GM20000 (cell line): ENCODE data around the gene SCAF4.

ENCODE experiments used
- DNase-seq: peaks from one replicate; pipeline ENCODE4 v3.0.0; 2012; ENCODE audit warnings: low spot score
- CTCF ChIP-seq: IDR thresholded peaks from 2 replicates; pipeline ENCODE4 v1.5.1; 2012; ENCODE audit warnings: mild to moderate bottlenecking, control low read depth; ENCODE audit errors: extremely low read depth, missing control alignments

Gene SCAF4, protein sequence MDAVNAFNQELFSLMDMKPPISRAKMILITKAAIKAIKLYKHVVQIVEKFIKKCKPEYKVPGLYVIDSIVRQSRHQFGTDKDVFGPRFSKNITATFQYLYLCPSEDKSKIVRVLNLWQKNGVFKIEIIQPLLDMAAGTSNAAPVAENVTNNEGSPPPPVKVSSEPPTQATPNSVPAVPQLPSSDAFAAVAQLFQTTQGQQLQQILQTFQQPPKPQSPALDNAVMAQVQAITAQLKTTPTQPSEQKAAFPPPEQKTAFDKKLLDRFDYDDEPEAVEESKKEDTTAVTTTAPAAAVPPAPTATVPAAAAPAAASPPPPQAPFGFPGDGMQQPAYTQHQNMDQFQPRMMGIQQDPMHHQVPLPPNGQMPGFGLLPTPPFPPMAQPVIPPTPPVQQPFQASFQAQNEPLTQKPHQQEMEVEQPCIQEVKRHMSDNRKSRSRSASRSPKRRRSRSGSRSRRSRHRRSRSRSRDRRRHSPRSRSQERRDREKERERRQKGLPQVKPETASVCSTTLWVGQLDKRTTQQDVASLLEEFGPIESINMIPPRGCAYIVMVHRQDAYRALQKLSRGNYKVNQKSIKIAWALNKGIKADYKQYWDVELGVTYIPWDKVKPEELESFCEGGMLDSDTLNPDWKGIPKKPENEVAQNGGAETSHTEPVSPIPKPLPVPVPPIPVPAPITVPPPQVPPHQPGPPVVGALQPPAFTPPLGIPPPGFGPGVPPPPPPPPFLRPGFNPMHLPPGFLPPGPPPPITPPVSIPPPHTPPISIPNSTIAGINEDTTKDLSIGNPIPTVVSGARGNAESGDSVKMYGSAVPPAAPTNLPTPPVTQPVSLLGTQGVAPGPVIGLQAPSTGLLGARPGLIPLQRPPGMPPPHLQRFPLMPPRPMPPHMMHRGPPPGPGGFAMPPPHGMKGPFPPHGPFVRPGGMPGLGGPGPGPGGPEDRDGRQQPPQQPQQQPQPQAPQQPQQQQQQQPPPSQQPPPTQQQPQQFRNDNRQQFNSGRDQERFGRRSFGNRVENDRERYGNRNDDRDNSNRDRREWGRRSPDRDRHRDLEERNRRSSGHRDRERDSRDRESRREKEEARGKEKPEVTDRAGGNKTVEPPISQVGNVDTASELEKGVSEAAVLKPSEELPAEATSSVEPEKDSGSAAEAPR

GRCh38 chr21:31731857-31732596 is at the start of gene SCAF4:
Gene SCAF4, minus strand, starts transcription at chr21:31732118. Its CDS starts 426 bp downstream, at chr21:31731692.
- no peak for TF ChIP-seq CTCF
- DNase-seq = peak; percentile 98

DNA sequence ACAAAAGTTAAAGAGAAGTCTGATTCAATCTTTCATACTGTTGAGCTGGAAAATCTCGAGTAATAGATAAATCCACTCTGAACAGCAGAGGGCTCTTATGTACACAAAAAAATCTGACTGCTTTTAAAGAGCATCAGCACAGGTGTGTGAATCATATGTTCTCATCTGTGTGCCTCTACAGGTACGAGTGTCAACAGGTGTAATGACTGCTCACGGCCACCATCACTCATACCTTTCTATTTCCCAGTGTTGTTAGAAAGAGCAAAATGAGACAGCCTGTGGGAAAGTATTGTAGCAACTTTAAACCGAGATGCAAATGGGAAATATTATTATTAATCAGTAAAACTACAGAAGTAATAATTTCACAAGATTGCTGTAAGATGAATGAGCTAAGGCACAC is 49.0 kb upstream of the SCAF4 start:
- no peak for TF ChIP-seq CTCF
- no peak for DNase-seq

GRCh38 chr21:31778546-31778945 is 46.6 kb upstream of the SCAF4 start:
- no peak for TF ChIP-seq CTCF
- no peak for DNase-seq

- no peak for DNase-seq
- no peak for TF ChIP-seq CTCF
Measured at GRCh38 chr21:31777857-31778256, 45.9 kb upstream of the SCAF4 start.

GRCh38 chr21:31774031-31774430 is 42.1 kb upstream of the SCAF4 start:
- no peak for DNase-seq
- no peak for TF ChIP-seq CTCF

DNA sequence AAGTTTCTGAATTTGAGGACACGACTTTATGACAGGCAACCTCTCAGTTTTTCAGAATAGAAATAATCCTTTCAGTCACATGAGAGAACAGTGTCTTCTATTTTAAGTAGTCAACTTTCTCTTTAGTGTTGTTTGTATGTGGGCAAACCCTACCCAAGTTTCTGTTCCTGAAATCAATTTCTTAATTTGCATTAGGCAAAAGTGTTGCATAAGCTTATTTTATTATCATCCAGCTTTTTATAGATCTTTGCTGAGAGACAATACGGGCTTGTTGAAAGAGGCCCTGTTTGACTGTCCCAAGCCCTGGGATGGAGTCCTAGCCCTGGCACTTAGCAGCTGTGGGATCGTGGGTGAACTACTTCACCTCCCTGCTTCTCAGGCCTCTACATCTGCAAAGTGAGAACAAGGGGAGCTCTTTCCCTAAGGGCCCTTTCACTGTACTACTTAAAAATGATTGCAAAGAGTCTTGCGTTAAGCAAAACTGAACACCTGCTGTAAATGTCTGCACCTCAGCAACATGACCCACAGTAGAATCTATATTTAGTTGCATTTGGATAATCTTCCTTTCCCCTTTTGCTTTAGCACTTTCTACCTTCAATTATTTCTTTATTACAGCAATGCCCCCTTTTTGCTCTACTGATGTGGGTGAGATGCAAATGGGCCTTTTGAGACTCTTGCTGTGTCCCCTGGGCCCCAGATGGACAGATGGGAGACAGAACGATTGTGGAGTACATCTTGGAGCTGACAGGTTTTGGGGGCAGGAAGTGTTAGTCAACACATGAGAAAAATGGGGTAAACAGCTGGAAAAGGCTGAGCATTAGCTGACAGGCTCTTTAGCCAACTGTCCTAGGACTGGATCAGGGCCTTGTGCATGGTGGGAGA is 41.0 kb upstream of the SCAF4 start:
- TF ChIP-seq CTCF = no peak
- DNase-seq = peak; percentile 63
